Measurements from ENCODE around the gene SMARCA2.

The SMARCA2 gene

GRCh38 chr9:2015581-2016407, 647 bp downstream of the SMARCA2 start:
- Histone ChIP-seq H2AFZ (ENCODE audit: low read depth) (peak overlapping the region; percentile 41; the same call in 1 of the 2 replicates), H3K4me3 (IDR thresholded peaks at IDR 0.05; ENCODE audit: insufficient read depth, low read depth, low read length) (no peak overlapping the region), H3K79me2 (ENCODE audit: insufficient read depth, low read depth) (peaks cover 54% of the 10 kb centered on the region), H4K20me1 (ENCODE audit: insufficient read depth) (peaks cover 11% of the 10 kb centered on the region), H3K36me3 (ENCODE audit: insufficient read depth) (no peaks in the 10 kb centered on the region), H3K9ac (peak overlapping the region; percentile 85), H3K27ac (peak overlapping the region; percentile 93), H3K4me2 (peak overlapping the region; percentile 34), H3K27me3 (ENCODE audit: insufficient read depth, low read depth) (no peaks in the 10 kb centered on the region), H3K4me1 (ENCODE audit: low read depth, poor library complexity, severe bottlenecking) (peaks cover 37% of the 10 kb centered on the region)
- no peak for TF ChIP-seq CTCF (conservative IDR thresholded peaks at IDR 0.05; ENCODE audit: low read depth, low read length)

GRCh38 chr9:2016408-2017330, 1.5 kb downstream of the SMARCA2 start:
- Histone ChIP-seq H3K36me3 (ENCODE audit: insufficient read depth) (no peaks in the 10 kb centered on the region), H3K27me3 (ENCODE audit: insufficient read depth, low read depth) (no peaks in the 10 kb centered on the region), H3K4me3 (IDR thresholded peaks at IDR 0.05; ENCODE audit: insufficient read depth, low read depth, low read length) (no peak overlapping the region), H3K79me2 (ENCODE audit: insufficient read depth, low read depth) (peaks cover 62% of the 10 kb centered on the region), H2AFZ (ENCODE audit: low read depth) (peak overlapping the region; percentile 41; the same call in 1 of the 2 replicates), H3K4me2 (peak overlapping the region; percentile 34), H3K27ac (peak overlapping the region; percentile 93), H4K20me1 (ENCODE audit: insufficient read depth) (peaks cover 14% of the 10 kb centered on the region), H3K9ac (peak overlapping the region; percentile 85), H3K4me1 (ENCODE audit: low read depth, poor library complexity, severe bottlenecking) (peaks cover 46% of the 10 kb centered on the region)
- no peak for TF ChIP-seq CTCF (conservative IDR thresholded peaks at IDR 0.05; ENCODE audit: low read depth, low read length)

GRCh38 chr9:2017331-2018161, 2.4 kb downstream of the SMARCA2 start:
- Histone ChIP-seq H3K4me3 (IDR thresholded peaks at IDR 0.05; ENCODE audit: insufficient read depth, low read depth, low read length) (no peak overlapping the region), H3K27ac (peak overlapping the region; percentile 93), H3K4me2 (peak overlapping the region; percentile 82), H3K4me1 (ENCODE audit: low read depth, poor library complexity, severe bottlenecking) (peaks cover 51% of the 10 kb centered on the region), H4K20me1 (ENCODE audit: insufficient read depth) (peaks cover 14% of the 10 kb centered on the region), H3K27me3 (ENCODE audit: insufficient read depth, low read depth) (no peaks in the 10 kb centered on the region), H3K9ac (peak overlapping the region; percentile 85), H2AFZ (ENCODE audit: low read depth) (peak overlapping the region; percentile 41; the same call in 1 of the 2 replicates), H3K36me3 (ENCODE audit: insufficient read depth) (no peaks in the 10 kb centered on the region), H3K79me2 (ENCODE audit: insufficient read depth, low read depth) (peaks cover 71% of the 10 kb centered on the region)
- no peak for TF ChIP-seq CTCF (conservative IDR thresholded peaks at IDR 0.05; ENCODE audit: low read depth, low read length)

GRCh38 chr9:2018162-2018643, 3.1 kb downstream of the SMARCA2 start:
- H3K79me2 ChIP-seq (ENCODE audit: insufficient read depth, low read depth), result peaks cover 78% of the 10 kb centered on the region
- H3K36me3 ChIP-seq (ENCODE audit: insufficient read depth), result no peaks in the 10 kb centered on the region
- H3K27me3 ChIP-seq (ENCODE audit: insufficient read depth, low read depth), result no peaks in the 10 kb centered on the region
- H2AFZ ChIP-seq (ENCODE audit: low read depth), result no peak overlapping the region
- H3K9ac ChIP-seq, result peak overlapping the region; percentile 85
- H4K20me1 ChIP-seq (ENCODE audit: insufficient read depth), result peaks cover 14% of the 10 kb centered on the region
- H3K4me1 ChIP-seq (ENCODE audit: low read depth, poor library complexity, severe bottlenecking), result peaks cover 56% of the 10 kb centered on the region
- no peak overlapping the region for H3K4me3 ChIP-seq (IDR thresholded peaks at IDR 0.05; ENCODE audit: insufficient read depth, low read depth, low read length)
- no peak for TF ChIP-seq CTCF (conservative IDR thresholded peaks at IDR 0.05; ENCODE audit: low read depth, low read length)
- H3K27ac ChIP-seq, result peak overlapping the region; percentile 93
- peak overlapping the region; percentile 82 for H3K4me2 ChIP-seq
